Measurements from ENCODE around the gene KCNB1. TPM values are rescaled to one million over a fixed set of nuclear protein-coding genes. Genes with fewer than 3 reads are reported as not detected.

The KCNB1 gene
- total and polyA plus RNA-seq, 12 donors, result 0.64 to 4.2 (median 1.1) TPM

- Histone ChIP-seq H3K36me3 (no peaks in the 10 kb centered on the region), H3K9me3 (no peaks in the 10 kb centered on the region), H3K27me3 (no peaks in the 10 kb centered on the region), H3K27ac (no peak overlapping the region), H3K4me3 (no peak overlapping the region), H3K4me1 (peaks cover 0 to 22% (median 12%) of the 10 kb centered on the region in 9 donors)
- 86 to 90% methylated on average over 7 of the region's 7 CpGs for WGBS, 2 donors
- intact Hi-C loops (cut with DNase I), result no loop called here
- ATAC-seq (no peak), DNase-seq (no peak)
- no peak for TF ChIP-seq CTCF (IDR thresholded peaks at IDR 0.05)
Measured at GRCh38 chr20:49379338-49379737, 103.1 kb downstream of the KCNB1 start.

- Histone ChIP-seq H3K9me3 (no peaks in the 10 kb centered on the region), H3K27me3 (no peaks in the 10 kb centered on the region), H3K36me3 (no peaks in the 10 kb centered on the region), H3K27ac (no peak overlapping the region), H3K4me3 (no peak overlapping the region), H3K4me1 (peaks cover 0 to 20% (median 12%) of the 10 kb centered on the region in 9 donors)
- ATAC-seq (no peak), DNase-seq (no peak)
- no peak for TF ChIP-seq CTCF (IDR thresholded peaks at IDR 0.05)
- intact Hi-C loops (cut with DNase I), result no loop called here
- WGBS, 2 donors, result 45 to 58% methylated on average over 4 of the region's 4 CpGs
Measured at GRCh38 chr20:49377326-49377725, 105.1 kb downstream of the KCNB1 start.

GRCh38 chr20:49375170-49375569 is 107.3 kb downstream of the KCNB1 start:
- DNase-seq (no peak), ATAC-seq (no peak)
- no peaks in the 10 kb centered on the region for H3K36me3 ChIP-seq
- no peak for TF ChIP-seq CTCF (IDR thresholded peaks at IDR 0.05)
- no peak overlapping the region for H3K27ac ChIP-seq
- no peaks in the 10 kb centered on the region for H3K27me3 ChIP-seq
- H3K4me1 ChIP-seq, result peaks cover 0 to under 1% (median 0%) of the 10 kb centered on the region in 9 donors
- intact Hi-C loops (cut with DNase I), result no loop called here
- H3K9me3 ChIP-seq, result no peaks in the 10 kb centered on the region
- 90 to 95% methylated on average over 3 of the region's 3 CpGs for WGBS, 2 donors
- no peak overlapping the region for H3K4me3 ChIP-seq

- TF ChIP-seq CTCF (IDR thresholded peaks at IDR 0.05), result no peak
- H3K9me3 ChIP-seq, result no peaks in the 10 kb centered on the region
- WGBS, 2 donors, result 92 to 93% methylated on average over 9 of the region's 9 CpGs
- intact Hi-C loops (cut with DNase I), result loop anchor here in 1 of 10 donors (5.0 kb wide), 1 partner anchor 1235 kb away; no protein-coding TSS in a partner anchor
- ATAC-seq (no peak), DNase-seq (no peak)
- no peaks in the 10 kb centered on the region for H3K36me3 ChIP-seq
- H3K27me3 ChIP-seq, result peaks cover 0 to 2% (median 0%) of the 10 kb centered on the region in 7 donors
- peaks cover 0 to 3% (median 0%) of the 10 kb centered on the region in 9 donors for H3K4me1 ChIP-seq
- no peak overlapping the region for H3K27ac ChIP-seq
- H3K4me3 ChIP-seq, result no peak overlapping the region
Measured at GRCh38 chr20:49372095-49372734, 110.3 kb downstream of the KCNB1 start.
